Subcutaneous adipose tissue (tissue), 4 donors: ENCODE data around the gene ATP6V1B1. TPM values are rescaled to one million over a fixed set of nuclear protein-coding genes. Genes with fewer than 3 reads are reported as not detected.

Source experiments
- total RNA-seq, 4 donors: library from RNA; depleted of rRNA; stranded (reverse); fragments of >200 nt; gene quantifications; one replicate each; pipeline ENCODE4 v1.1.0, GENCODE V29; 2016
- TF ChIP-seq, protein P1 (sequence below): fragments of 450-650 bp; IDR thresholded peaks from one replicate; pipeline ENCODE4 v1.5.1; 2016; ENCODE audit warnings: low read depth, mild to moderate bottlenecking, control low read depth, antibody characterized with exemption, moderate library complexity

The ATP6V1B1 gene
- total RNA-seq, 4 donors from 2014 or later = not detected

DNA sequence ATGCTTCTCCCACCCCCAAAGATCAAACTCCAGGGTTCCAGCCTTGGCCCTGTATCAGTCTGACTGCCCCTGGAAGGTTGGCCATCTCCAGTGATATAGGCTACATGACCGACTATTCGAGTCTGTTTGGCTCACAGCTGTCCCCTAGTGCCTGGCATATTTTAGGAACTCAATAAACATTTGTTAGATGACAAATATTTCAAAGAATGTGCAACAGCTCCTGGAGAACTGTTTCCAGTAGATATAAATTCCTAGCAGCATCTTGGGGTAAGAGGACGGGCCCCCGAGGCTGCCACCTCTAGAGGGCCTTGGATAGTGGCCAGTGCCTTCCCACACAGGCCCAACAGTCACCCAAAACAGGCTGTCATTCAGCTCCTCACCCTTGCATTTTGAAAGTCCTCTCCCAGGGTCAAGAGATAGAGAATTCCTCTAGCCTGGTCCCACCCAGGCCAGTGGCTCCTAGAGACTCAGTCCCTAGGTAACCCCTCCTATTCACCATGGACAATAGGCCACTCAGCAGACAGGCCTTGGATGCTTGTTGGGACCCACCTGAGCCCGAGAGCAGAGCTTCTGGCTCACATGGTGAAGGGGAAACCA lies 45.1 kb upstream of the ATP6V1B1 start:
- TF ChIP-seq, protein P1, sequence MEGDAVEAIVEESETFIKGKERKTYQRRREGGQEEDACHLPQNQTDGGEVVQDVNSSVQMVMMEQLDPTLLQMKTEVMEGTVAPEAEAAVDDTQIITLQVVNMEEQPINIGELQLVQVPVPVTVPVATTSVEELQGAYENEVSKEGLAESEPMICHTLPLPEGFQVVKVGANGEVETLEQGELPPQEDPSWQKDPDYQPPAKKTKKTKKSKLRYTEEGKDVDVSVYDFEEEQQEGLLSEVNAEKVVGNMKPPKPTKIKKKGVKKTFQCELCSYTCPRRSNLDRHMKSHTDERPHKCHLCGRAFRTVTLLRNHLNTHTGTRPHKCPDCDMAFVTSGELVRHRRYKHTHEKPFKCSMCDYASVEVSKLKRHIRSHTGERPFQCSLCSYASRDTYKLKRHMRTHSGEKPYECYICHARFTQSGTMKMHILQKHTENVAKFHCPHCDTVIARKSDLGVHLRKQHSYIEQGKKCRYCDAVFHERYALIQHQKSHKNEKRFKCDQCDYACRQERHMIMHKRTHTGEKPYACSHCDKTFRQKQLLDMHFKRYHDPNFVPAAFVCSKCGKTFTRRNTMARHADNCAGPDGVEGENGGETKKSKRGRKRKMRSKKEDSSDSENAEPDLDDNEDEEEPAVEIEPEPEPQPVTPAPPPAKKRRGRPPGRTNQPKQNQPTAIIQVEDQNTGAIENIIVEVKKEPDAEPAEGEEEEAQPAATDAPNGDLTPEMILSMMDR = no peak

DNA sequence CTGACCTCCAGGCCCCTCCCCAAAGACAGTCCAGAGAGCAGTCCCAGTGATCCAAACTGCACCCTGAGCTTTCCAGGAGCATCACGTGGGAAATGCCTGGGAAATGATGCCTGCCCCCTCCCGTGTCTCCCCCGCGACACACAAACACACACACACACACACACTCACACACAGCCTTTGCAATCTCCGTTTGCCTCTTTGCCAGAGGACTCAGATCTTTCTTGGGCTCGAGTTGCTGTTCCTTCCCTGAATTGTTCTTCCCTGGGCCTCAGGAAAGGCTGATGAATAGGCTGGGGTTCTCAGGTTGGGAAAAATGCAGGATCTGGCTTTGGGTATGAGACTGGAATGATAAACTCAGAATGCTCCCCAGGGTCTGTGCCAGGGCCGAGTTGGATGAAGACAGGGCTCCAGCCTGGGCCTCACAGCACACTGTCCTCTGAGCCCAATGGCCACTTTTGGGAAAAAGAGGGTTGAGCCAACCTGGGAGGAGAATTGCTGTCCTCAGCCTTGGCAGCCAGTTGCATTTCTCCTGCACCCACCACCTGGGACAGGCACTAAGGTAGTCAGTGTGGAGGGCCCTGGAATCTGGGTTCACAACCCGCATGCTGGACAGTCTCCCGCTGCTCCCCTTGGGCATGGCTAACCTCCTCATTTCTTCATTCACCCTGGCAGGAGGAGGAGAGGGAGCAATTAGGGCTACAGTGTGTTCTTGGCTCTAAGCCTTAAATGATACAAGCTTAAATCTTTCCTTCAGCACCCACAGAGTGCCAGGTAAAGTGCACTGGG lies 43.9 kb upstream of the ATP6V1B1 start:
- TF ChIP-seq, protein P1 = no peak

DNA sequence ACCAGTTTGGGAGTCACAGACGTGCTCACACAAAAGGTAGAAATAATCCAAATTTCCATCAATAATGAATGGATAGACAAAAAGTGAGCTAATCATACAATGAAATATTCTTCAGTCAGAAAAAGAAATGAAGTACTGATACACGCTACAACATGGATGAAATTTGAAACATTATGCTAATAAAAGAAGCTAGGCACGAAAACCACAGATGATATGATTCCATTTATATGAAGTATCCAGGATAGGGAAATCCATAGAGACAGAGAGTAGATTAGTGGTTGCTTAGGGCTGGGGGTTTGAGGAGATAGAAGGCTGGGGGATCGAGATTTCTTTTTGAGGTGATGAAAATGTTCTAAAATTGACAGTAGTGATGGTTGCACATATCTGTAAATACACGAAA lies 43.0 kb upstream of the ATP6V1B1 start:
- TF ChIP-seq, protein P1 = no peak

DNA sequence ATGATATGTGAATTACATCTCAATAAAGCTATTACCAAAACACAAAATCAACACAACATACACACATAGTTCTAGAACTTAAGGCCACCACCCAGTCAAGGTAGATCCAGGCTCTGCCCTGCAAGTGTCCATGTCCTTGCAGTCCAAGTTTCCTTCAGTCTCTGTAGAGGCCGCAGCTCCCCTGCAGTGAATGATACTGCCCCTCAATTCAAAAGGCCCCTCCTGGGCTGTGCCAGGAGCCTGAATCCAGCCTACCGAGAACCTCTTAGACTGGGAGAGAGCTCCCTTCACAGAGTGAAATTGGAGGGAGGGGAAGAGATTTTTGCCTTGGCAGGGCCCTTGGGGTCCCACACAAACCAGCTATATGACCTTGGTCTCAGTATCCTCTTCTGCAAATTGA lies 42.5 kb upstream of the ATP6V1B1 start:
- TF ChIP-seq, protein P1 = no peak

DNA sequence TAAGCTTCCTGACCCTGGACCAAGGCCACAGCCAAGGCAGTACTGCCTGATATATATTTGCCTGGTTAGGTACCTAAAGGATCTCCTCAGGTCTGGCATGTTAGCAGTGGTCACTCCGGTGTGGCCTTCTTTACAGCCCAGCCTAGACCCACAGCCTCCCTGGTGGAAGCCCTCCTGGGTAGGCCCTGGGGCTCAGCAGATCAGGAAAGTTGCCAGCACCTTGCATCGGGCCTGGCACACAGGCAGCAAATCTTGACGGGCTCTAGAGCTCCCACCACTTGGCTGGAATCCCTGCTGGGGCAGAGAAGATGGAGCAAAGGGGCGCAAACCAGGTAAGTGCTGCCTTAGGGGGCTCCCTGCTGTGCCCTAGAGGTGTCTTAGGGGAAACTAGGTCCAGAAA lies 40.9 kb upstream of the ATP6V1B1 start:
- TF ChIP-seq, protein P1 = no peak

DNA sequence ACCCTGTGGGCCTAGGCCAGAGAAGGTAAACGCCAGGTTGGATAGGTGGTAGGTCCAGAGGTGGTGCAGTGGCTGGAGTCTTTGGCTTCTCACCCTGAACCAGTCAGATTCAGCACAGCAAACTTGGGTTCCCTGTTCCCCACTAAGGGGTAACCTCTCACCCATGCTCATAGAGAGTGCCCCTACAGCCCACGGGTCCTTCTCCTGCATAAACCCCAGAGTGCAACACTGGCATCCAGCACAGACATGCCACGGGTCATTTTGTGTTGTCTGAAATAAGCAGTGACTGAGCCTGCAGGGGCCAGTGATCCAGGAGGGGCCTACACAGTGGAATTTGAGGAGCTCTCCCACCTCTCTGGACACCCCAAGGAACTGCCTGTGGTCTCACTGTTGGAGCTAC lies 40.5 kb upstream of the ATP6V1B1 start:
- TF ChIP-seq, protein P1 = no peak

DNA sequence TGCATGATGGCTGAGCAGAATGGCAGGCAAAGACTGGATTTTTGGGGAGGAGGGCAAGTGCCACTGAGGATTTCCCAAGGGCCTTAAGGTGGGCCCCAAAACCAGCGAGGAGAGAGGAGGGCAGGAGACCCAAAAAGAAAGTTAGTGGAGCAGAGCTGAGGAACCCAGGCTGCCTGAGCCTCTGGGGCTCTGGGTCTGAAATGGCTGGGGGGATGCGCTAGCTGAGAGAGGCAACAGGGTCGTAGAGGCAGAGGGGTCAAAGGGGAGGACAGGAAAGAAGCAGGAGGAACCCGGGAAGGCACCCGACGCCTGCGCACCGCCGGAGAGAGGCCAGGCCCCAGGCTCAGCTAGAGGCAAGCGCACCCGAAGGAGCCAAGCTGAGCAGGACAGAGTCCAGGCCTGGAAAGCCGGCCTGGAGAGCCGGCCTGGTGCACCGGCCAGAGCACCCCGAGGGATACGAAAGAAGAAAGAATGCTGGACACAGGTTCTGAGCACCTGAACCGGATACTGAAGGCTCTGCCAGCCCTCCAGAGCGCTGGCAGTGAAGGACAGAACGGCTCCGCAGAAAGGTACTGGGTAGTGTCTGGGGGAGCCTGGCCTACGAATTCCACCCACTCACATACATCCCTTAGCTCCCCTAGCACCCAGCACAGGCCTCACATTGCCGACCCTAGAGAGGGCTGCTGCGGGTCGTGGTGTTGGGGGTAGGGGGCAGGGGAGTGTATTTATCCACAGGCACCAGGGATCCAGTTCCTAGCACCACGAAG lies 39.5 kb upstream of the ATP6V1B1 start:
- TF ChIP-seq, protein P1 = no peak
